HepG2 (cell line): ENCODE measurements around the gene PMM2. TPM values are rescaled to one million over a fixed set of nuclear protein-coding genes. Genes with fewer than 3 reads are reported as not detected.

Experiments used
- HNRNPLL ChIP-seq: fragments of 200-400 bp; formaldehyde crosslinking; IDR thresholded peaks from 2 replicates; pipeline ENCODE4 v1.6.1; 2017; ENCODE audit warnings: mild to moderate bottlenecking, low read depth, low read length; ENCODE audit not compliant: poor library complexity, severe bottlenecking
- NR0B2 ChIP-seq: sonication (generic); formaldehyde crosslinking; IDR thresholded peaks from 2 replicates; pipeline ENCODE4 v1.4.0; 2020; ENCODE audit warnings: mild to moderate bottlenecking, missing genetic modification reagents
- RBM22 ChIP-seq: fragments of 200-400 bp; formaldehyde crosslinking; optimal IDR thresholded peaks from 2 replicates; pipeline ENCODE3; 2017; ENCODE audit warnings: mild to moderate bottlenecking, low read length, moderate library complexity
- SMARCE1 ChIP-seq: fragments of 450-650 bp; IDR thresholded peaks from 2 replicates; pipeline ENCODE4 v1.6.1; 2017; ENCODE audit warnings: borderline replicate concordance
- TBX3 ChIP-seq: fragments of 450-650 bp; IDR thresholded peaks from 2 replicates; pipeline ENCODE4 v1.6.1; 2017; ENCODE audit warnings: antibody characterized with exemption, mild to moderate bottlenecking, inconsistent platforms, borderline replicate concordance
- ZNF235 ChIP-seq: sonication (generic); formaldehyde crosslinking; IDR thresholded peaks from 2 replicates; pipeline ENCODE4 v1.8.1; 2023; ENCODE audit warnings: mild to moderate bottlenecking, missing genetic modification reagents, borderline replicate concordance
- ZNF263 ChIP-seq: sonication (generic); formaldehyde crosslinking; IDR thresholded peaks from 2 replicates; pipeline ENCODE4 v1.4.0; 2020; ENCODE audit warnings: missing genetic modification reagents
- ZNF333 ChIP-seq: sonication (generic); formaldehyde crosslinking; IDR thresholded peaks from 2 replicates; pipeline ENCODE4 v1.4.0; 2020; ENCODE audit warnings: mild to moderate bottlenecking, missing genetic modification reagents, borderline replicate concordance
- ZNF501 ChIP-seq: sonication (generic); formaldehyde crosslinking; IDR thresholded peaks from 2 replicates; pipeline ENCODE4 v1.5.1; 2020; ENCODE audit warnings: mild to moderate bottlenecking, moderate library complexity, missing genetic modification reagents
- ZNF710 ChIP-seq: sonication (generic); formaldehyde crosslinking; IDR thresholded peaks from 2 replicates; pipeline ENCODE4 v1.5.0; 2020; ENCODE audit warnings: mild to moderate bottlenecking, missing genetic modification reagents, borderline replicate concordance
- polyA plus RNA-seq, 8 experiments: library from polyadenylated mRNA; depleted of rRNA in 3 of 8; stranded (reverse) in 7 of 8; unstranded in 1 of 8; fragments of >200 nt; fragmentation: Illumina TruSeq in 4 of 8; extraction: Trizol in 4 of 8; gene quantifications; 2 replicates each; pipeline versions ENCODE4 v1.2.1 to v1.2.3, GENCODE V29; 2011 to 2016; ENCODE audit warnings: low read depth in 4 of 8, missing spikeins in 1 of 8, mixed read lengths in 1 of 8; ENCODE audit not compliant: insufficient read depth in 1 of 8
- total RNA-seq, 5 experiments: library from RNA; depleted of rRNA; stranded (reverse); fragments of >200 nt; fragmentation: Illumina TruSeq; extraction: Trizol; gene quantifications; 2 replicates each; pipeline ENCODE4 v1.2.3, GENCODE V29; 2016; ENCODE audit warnings: low read depth in 1 of 5
- TF ChIP-seq, protein P1 (sequence below): sonication (generic); formaldehyde crosslinking; IDR thresholded peaks from 2 replicates; pipeline ENCODE4 v1.4.0; 2020; ENCODE audit warnings: mild to moderate bottlenecking, missing genetic modification reagents

PMM2 gene
- total and polyA plus RNA-seq, 2 of the 13 experiments (the other 11 are each of a cell fraction or from before 2014, with no cell fraction given): 52.2 to 93.7 TPM

GRCh38 chr16:8888951-8889892 lies 91.6 kb downstream of the PMM2 start (continued):
- TF ChIP-seq SMARCE1: no peak
- peak; percentile 50; the same call in 1 of the 2 replicates for TF ChIP-seq ZNF333 (CRISPR knock-in tag)
- peak; percentile 20; the same call in 1 of the 2 replicates for TF ChIP-seq ZNF710 (CRISPR knock-in tag)
- TF ChIP-seq TBX3: 0 out of 2 replicates have a peak, but pooled peaks have one; percentile 18
- peak; percentile 81 for TF ChIP-seq RBM22
- TF ChIP-seq ZNF235 (CRISPR knock-in tag): 0 out of 2 replicates have a peak, but pooled peaks have one; percentile 58
- TF ChIP-seq ZNF501 (CRISPR knock-in tag): 0 out of 2 replicates have a peak, but pooled peaks have one; percentile 1
- TF ChIP-seq ZNF263 (CRISPR knock-in tag): 0 out of 2 replicates have a peak, but pooled peaks have one; percentile 26
- TF ChIP-seq HNRNPLL: peak; percentile 33
- TF ChIP-seq, protein P1, sequence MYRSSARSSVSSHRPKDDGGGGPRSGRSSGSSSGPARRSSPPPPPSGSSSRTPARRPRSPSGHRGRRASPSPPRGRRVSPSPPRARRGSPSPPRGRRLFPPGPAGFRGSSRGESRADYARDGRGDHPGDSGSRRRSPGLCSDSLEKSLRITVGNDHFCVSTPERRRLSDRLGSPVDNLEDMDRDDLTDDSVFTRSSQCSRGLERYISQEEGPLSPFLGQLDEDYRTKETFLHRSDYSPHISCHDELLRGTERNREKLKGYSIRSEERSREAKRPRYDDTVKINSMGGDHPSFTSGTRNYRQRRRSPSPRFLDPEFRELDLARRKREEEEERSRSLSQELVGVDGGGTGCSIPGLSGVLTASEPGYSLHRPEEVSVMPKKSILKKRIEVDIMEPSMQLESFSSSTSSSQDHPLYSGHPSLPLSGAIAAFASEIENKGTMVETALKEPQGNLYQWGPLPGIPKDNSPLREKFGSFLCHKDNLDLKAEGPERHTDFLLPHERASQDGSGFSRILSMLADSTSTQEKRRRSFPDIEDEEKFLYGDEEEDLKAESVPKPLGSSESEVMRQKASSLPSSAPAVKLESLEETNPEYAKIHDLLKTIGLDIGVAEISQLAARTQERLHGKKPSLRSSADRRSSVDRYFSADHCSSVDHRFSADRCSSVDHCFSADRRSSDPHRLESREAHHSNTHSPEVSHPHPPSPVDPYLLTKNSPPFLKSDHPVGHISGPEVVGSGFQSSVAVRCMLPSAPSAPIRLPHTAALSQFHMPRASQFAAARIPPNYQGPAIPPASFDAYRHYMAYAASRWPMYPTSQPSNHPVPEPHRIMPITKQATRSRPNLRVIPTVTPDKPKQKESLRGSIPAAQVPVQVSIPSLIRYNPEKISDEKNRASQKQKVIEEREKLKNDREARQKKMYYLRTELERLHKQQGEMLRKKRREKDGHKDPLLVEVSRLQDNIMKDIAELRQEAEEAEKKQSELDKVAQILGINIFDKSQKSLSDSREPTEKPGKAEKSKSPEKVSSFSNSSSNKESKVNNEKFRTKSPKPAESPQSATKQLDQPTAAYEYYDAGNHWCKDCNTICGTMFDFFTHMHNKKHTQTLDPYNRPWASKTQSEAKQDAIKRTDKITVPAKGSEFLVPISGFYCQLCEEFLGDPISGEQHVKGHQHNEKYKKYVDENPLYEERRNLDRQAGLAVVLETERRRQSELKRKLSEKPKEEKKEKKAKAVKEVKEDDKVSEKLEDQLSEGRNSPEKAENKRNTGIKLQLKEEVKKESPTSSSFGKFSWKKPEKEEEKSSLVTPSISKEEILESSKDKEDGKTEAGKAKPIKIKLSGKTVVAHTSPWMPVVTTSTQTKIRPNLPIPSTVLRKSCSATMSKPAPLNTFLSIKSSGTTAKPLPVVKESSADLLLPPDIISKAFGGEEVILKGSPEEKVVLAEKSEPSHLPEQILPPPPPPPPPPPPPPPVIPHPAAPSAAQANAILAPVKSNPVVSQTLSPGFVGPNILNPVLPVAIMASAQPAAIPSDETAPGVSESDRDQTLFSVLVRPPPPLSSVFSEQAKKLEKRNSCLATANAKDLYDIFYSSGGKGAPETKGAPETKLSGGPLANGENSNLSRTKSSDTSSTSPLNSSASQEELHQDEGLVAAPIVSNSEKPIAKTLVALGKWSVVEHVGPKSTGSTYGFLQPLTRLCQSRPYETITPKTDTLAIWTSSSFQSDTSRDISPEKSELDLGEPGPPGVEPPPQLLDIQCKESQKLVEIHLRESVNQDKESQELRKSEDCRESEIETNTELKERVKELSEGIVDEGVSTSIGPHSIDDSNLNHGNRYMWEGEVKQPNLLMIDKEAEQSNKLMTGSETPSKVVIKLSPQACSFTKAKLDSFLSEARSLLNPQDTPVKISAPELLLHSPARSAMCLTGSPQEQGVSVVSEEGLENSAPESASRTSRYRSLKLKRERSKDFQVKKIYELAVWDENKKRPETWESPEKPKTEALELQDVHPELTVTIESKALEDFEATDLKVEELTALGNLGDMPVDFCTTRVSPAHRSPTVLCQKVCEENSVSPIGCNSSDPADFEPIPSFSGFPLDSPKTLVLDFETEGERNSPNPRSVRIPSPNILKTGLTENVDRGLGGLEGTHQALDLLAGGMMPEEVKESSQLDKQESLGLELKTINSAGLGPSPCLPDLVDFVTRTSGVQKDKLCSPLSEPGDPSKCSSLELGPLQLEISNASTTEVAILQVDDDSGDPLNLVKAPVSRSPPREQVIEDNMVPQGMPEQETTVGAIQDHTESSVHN (CRISPR knock-in tag): peak; percentile 30; the same call in 1 of the 2 replicates
- 0 out of 2 replicates have a peak, but pooled peaks have one; percentile 19 for TF ChIP-seq NR0B2 (CRISPR knock-in tag)
